ENCODE measurements around the gene SMYD1. TPM values are rescaled to one million over a fixed set of nuclear protein-coding genes. Genes with fewer than 3 reads are reported as not detected.
"Not testable (repeated sequence)": the region's sequence is repeated elsewhere in the genome, so short reads cannot be mapped to it uniquely, and the experiment has no call there.

SMYD1 gene
- not detected in 2 replicates for total RNA-seq

- no peak for DNase-seq (ENCODE audit: low read depth, low spot score)
Observed at GRCh38 chr2:88067598-88067997, at the start of gene SMYD1. TSS of gene SMYD1 (plus strand) at chr2:88067825. CDS start at chr2:88067865, 40 bp downstream.

GRCh38 chr2:88018077-88018805 is 49.4 kb upstream of the SMYD1 start:
- not testable (repeated sequence) for DNase-seq (ENCODE audit: low read depth, low spot score)

- DNase-seq (ENCODE audit: low read depth, low spot score), result no peak
Observed at GRCh38 chr2:88018909-88019308, 48.7 kb upstream of the SMYD1 start.

- no peak for DNase-seq (ENCODE audit: low read depth, low spot score)
Observed at GRCh38 chr2:88019985-88020384, 47.6 kb upstream of the SMYD1 start.

GRCh38 chr2:88022669-88022921 is 45.0 kb upstream of the SMYD1 start:
- no peak for DNase-seq (ENCODE audit: low read depth, low spot score)

GRCh38 chr2:88024509-88024908 is 43.1 kb upstream of the SMYD1 start:
- no peak for DNase-seq (ENCODE audit: low read depth, low spot score)

- no peak for DNase-seq (ENCODE audit: low read depth, low spot score)
Observed at GRCh38 chr2:88027697-88028389, 39.8 kb upstream of the SMYD1 start.

GRCh38 chr2:88028931-88029330 is 38.7 kb upstream of the SMYD1 start:
- DNase-seq (ENCODE audit: low read depth, low spot score), result no peak

- DNase-seq (ENCODE audit: low read depth, low spot score), result no peak
Observed at GRCh38 chr2:88032070-88032702, 35.4 kb upstream of the SMYD1 start.

- no peak for DNase-seq (ENCODE audit: low read depth, low spot score)
Observed at GRCh38 chr2:88036182-88036581, 31.4 kb upstream of the SMYD1 start.

GRCh38 chr2:88036606-88037005 is 31.0 kb upstream of the SMYD1 start:
- no peak for DNase-seq (ENCODE audit: low read depth, low spot score)

- no peak for DNase-seq (ENCODE audit: low read depth, low spot score)
Observed at GRCh38 chr2:88038263-88039105, 29.1 kb upstream of the SMYD1 start.

- DNase-seq (ENCODE audit: low read depth, low spot score), result no peak
Observed at GRCh38 chr2:88042476-88042875, 25.1 kb upstream of the SMYD1 start.

GRCh38 chr2:88045561-88045960 is 22.1 kb upstream of the SMYD1 start:
- not testable (repeated sequence) for DNase-seq (ENCODE audit: low read depth, low spot score)

- DNase-seq (ENCODE audit: low read depth, low spot score), result no peak
Observed at GRCh38 chr2:88048541-88048940, 19.1 kb upstream of the SMYD1 start.

- DNase-seq (ENCODE audit: low read depth, low spot score), result no peak
Observed at GRCh38 chr2:88049622-88050021, 18.0 kb upstream of the SMYD1 start.

GRCh38 chr2:88051792-88052191 is 15.8 kb upstream of the SMYD1 start:
- DNase-seq (ENCODE audit: low read depth, low spot score), result no peak

GRCh38 chr2:88053296-88053695 is 14.3 kb upstream of the SMYD1 start:
- no peak for DNase-seq (ENCODE audit: low read depth, low spot score)

- no peak for DNase-seq (ENCODE audit: low read depth, low spot score)
Observed at GRCh38 chr2:88053934-88054781, 13.5 kb upstream of the SMYD1 start.

- DNase-seq (ENCODE audit: low read depth, low spot score), result no peak
Observed at GRCh38 chr2:88054782-88055370, 12.7 kb upstream of the SMYD1 start.

All from pulmonary artery endothelial cell (primary cell).